ENCODE measurements around the gene RXRA.

RXRA gene

DNA sequence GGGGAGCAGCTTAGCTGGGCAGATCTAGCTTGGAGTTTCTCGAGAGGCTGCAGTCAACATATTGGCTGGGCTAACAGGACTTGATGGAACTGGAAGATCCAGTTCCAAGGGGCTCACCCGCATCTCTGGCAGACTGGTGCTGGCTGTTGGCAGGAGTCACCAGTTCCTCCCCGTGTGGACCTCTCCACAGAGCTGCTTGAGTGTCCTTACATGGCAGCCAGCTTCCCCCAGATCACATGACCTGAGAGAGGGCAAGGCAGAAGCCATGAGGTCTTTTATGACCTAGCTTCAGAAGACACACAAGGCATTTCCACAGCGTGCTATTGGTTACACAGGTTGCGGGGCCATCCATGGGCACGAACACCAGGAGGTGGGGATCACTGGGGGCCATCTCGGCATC, 26.4 kb upstream of the RXRA start:
- Mint-ChIP-seq H3K9me3 (peaks cover 4% of the 10 kb centered on the region), H3K27ac (no peak overlapping the region), H3K36me3 (ENCODE audit: low read depth) (no peaks in the 10 kb centered on the region), H3K27me3 (ENCODE audit: low read depth, poor library complexity) (peaks cover 16% of the 10 kb centered on the region), H3K4me3 (no peak overlapping the region), H3K4me1 (peaks cover 67% of the 10 kb centered on the region)
- peak; percentile 0 for DNase-seq
- TF ChIP-seq, protein P1, sequence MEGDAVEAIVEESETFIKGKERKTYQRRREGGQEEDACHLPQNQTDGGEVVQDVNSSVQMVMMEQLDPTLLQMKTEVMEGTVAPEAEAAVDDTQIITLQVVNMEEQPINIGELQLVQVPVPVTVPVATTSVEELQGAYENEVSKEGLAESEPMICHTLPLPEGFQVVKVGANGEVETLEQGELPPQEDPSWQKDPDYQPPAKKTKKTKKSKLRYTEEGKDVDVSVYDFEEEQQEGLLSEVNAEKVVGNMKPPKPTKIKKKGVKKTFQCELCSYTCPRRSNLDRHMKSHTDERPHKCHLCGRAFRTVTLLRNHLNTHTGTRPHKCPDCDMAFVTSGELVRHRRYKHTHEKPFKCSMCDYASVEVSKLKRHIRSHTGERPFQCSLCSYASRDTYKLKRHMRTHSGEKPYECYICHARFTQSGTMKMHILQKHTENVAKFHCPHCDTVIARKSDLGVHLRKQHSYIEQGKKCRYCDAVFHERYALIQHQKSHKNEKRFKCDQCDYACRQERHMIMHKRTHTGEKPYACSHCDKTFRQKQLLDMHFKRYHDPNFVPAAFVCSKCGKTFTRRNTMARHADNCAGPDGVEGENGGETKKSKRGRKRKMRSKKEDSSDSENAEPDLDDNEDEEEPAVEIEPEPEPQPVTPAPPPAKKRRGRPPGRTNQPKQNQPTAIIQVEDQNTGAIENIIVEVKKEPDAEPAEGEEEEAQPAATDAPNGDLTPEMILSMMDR (IDR thresholded peaks at IDR 0.05), result no peak

DNA sequence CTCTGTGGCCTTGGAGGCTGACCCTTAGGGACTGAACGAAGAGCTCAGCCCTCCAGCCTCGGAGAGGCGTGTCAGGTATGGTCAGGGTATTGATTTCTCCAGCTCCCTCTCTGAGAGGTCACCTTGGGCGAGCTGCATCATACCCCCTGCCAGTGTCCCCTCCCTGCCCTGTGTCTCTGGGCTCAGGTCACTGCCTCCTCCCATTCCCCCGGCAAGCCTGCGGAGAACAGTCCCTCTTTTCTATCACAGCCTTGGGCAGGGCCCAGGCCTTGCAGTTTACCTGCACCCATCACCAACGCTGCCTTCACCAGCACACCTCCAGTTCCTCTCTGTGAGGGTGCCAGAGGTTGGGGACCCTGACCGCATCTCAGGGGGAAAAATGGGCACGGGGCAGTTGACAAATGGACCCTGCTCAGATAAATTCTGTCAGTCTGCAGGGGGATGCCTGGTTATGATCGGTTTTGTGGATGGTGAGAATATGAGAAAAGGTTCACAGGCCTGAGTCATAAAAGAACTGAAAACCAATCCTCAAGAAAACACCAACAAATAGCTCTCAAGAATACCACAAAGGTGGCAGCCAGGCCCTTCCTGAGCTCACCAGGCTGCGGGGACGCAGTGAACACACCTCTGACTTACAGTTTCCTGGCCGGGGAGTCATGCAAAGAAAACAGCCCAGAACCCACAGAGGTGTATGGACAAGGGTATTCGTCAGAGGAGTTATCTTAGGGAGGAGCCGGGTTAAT, 24.7 kb upstream of the RXRA start:
- no peak overlapping the region for H3K4me3 Mint-ChIP-seq
- H3K4me1 Mint-ChIP-seq, result peaks cover 51% of the 10 kb centered on the region
- peaks cover 4% of the 10 kb centered on the region for H3K9me3 Mint-ChIP-seq
- no peak overlapping the region for H3K27ac Mint-ChIP-seq
- no peaks in the 10 kb centered on the region for H3K36me3 Mint-ChIP-seq (ENCODE audit: low read depth)
- TF ChIP-seq, protein P1 (IDR thresholded peaks at IDR 0.05), result no peak
- H3K27me3 Mint-ChIP-seq (ENCODE audit: low read depth, poor library complexity), result peaks cover 9% of the 10 kb centered on the region
- peak; percentile 17 for DNase-seq

DNA sequence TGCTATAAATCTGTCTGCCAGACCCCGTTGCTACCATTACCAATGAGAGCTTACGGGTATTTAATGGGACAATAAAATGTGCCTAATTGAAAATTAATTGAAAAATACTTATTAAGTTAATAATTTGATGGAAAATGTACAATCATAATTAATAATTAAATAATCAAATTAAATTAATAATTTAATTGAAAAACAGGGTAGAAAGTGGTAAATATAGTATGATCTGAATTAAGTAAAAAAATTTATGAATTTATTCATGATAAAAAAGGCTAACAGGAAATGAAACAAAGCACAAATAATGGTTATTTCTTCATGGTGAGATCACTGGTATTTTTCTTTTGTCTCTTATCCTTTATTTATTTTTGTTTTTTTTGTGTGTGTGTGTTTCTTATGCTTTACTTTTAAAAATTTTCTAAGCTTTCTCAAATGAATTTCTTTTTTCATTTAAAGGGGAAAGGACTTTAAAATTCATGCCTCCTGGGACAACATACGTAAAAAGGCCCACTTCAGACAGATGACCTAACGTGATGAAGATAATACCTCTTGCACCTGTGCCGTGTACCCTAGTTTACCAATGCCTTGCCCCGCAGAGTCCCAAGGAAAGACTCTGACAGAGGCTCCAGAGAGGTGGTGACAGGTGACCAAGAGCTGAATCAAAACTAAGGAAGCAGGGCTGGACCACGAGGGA, 24.0 kb upstream of the RXRA start:
- no peak for DNase-seq

GRCh38 chr9:134303601-134304000, 22.7 kb upstream of the RXRA start:
- Mint-ChIP-seq H3K27ac (no peak overlapping the region), H3K9me3 (peaks cover 4% of the 10 kb centered on the region), H3K27me3 (ENCODE audit: low read depth, poor library complexity) (peaks cover 10% of the 10 kb centered on the region), H3K4me3 (no peak overlapping the region), H3K4me1 (peaks cover 47% of the 10 kb centered on the region), H3K36me3 (ENCODE audit: low read depth) (no peaks in the 10 kb centered on the region)
- TF ChIP-seq, protein P1 (IDR thresholded peaks at IDR 0.05), result no peak
- DNase-seq, result peak; percentile 1

More for the DNA sequence above, 24.0 kb upstream of the RXRA start:
- H3K36me3 Mint-ChIP-seq (ENCODE audit: low read depth), result no peaks in the 10 kb centered on the region
- TF ChIP-seq, protein P1 (IDR thresholded peaks at IDR 0.05), result no peak
- H3K27ac Mint-ChIP-seq, result no peak overlapping the region
- H3K4me1 Mint-ChIP-seq, result peaks cover 51% of the 10 kb centered on the region
- H3K4me3 Mint-ChIP-seq, result no peak overlapping the region
- peaks cover 9% of the 10 kb centered on the region for H3K27me3 Mint-ChIP-seq (ENCODE audit: low read depth, poor library complexity)
- H3K9me3 Mint-ChIP-seq, result peaks cover 4% of the 10 kb centered on the region

DNA sequence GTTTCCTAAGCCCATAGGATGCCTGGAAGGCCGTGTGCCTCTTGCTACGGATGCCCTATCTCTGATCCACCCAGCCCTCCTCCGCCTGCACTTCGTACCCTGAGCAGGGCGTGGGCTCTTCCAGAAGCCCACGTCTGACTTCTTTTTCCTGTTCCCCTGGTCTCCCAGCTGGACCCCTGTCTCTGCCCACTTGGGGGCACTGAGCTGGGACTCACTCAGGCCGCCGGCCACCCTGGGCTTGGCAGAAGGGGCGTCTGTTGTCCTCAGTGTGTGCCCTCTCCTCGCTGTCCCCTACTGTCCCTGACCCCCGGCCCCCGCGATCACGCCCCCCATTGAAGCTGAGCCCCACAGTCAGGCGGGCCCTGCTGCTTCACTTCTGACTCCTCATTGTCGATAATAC, 22.0 kb upstream of the RXRA start:
- peaks cover 4% of the 10 kb centered on the region for H3K27me3 Mint-ChIP-seq (ENCODE audit: low read depth, poor library complexity)

More for the DNA sequence above, 22.0 kb upstream of the RXRA start:
- no peak for DNase-seq
- Mint-ChIP-seq H3K9me3 (peaks cover 4% of the 10 kb centered on the region), H3K4me1 (peaks cover 47% of the 10 kb centered on the region), H3K36me3 (ENCODE audit: low read depth) (no peaks in the 10 kb centered on the region), H3K27ac (no peak overlapping the region), H3K4me3 (no peak overlapping the region)
- TF ChIP-seq, protein P1 (IDR thresholded peaks at IDR 0.05), result no peak

Measured in nephron progenitor cell (in vitro differentiated cells).